Epithelial cell of proximal tubule (primary cell): Measurements from ENCODE around the gene SORCS2. TPM values are rescaled to one million over a fixed set of nuclear protein-coding genes. Genes with fewer than 3 reads are reported as not detected.

Experiments
- DNase-seq: peaks from one replicate; pipeline ENCODE4 v3.0.0-alpha.2; 2011; ENCODE audit warnings: low read depth
- H3K4me3 ChIP-seq: 2 replicates; pipeline ENCODE4 v1.5.1; 2011; ENCODE audit warnings: low read depth, mild to moderate bottlenecking, low read length
- CTCF ChIP-seq: conservative IDR thresholded peaks from 2 replicates; pipeline ENCODE4 v1.5.1; 2012; ENCODE audit warnings: low read depth, mild to moderate bottlenecking, low read length
- total RNA-seq: library from RNA; depleted of rRNA; stranded (reverse); fragments of >200 nt; gene quantifications from 2 replicates; pipeline ENCODE4 v1.2.3, GENCODE V29; 2015

The SORCS2 gene
- total RNA-seq, 1 donor from 2014 or later: 0.29 TPM

GRCh38 chr4:7335344-7336066, 143.2 kb downstream of the SORCS2 start:
- no peak for DNase-seq
- H3K4me3 ChIP-seq: no peak overlapping the region
- TF ChIP-seq CTCF: peak; percentile 77

GRCh38 chr4:7336067-7336569, 143.8 kb downstream of the SORCS2 start:
- no peak overlapping the region for H3K4me3 ChIP-seq
- no peak for DNase-seq
- TF ChIP-seq CTCF: no peak

- no peak for DNase-seq
- H3K4me3 ChIP-seq: no peak overlapping the region
- no peak for TF ChIP-seq CTCF
These were observed 144.4 kb downstream of the SORCS2 start for GRCh38 chr4:7336732-7337131.

- TF ChIP-seq CTCF: no peak
- no peak overlapping the region for H3K4me3 ChIP-seq
- no peak for DNase-seq
These were observed 145.1 kb downstream of the SORCS2 start for GRCh38 chr4:7337196-7338058.

- DNase-seq: no peak
- no peak for TF ChIP-seq CTCF
- H3K4me3 ChIP-seq: no peak overlapping the region
These were observed 145.7 kb downstream of the SORCS2 start for GRCh38 chr4:7338059-7338452.

- TF ChIP-seq CTCF: no peak
- H3K4me3 ChIP-seq: no peak overlapping the region
- no peak for DNase-seq
These were observed 146.7 kb downstream of the SORCS2 start for GRCh38 chr4:7338876-7339623.
